Body of pancreas (tissue), 4 donors: Measurements from ENCODE around the gene SYPL1.

Experiments used
- CTCF ChIP-seq, 7 experiments: fragments of 450-650 bp in 4 of 7; fragments of 200-600 bp in 3 of 7; sonication (generic) in 3 of 7; IDR thresholded peaks; one replicate each; pipeline ENCODE4 v1.5.1; 2016 to 2019; ENCODE audit warnings: antibody characterized with exemption in 7 of 7
- POLR2A ChIP-seq, 3 donors: fragments of 450-650 bp; IDR thresholded peaks; one replicate each; pipeline ENCODE4 v1.6.1; 2016; ENCODE audit warnings: antibody characterized with exemption in 3 of 3, mild to moderate bottlenecking in 2 of 3

GRCh38 chr7:106124186-106124585, 12.1 kb upstream of the SYPL1 start:
- no peak for TF ChIP-seq CTCF (IDR thresholded peaks at IDR 0.05)
- TF ChIP-seq POLR2A (IDR thresholded peaks at IDR 0.05), result no peak
